Uterus (tissue), 4 donors: ENCODE measurements around the gene CBY1. TPM values are rescaled to one million over a fixed set of nuclear protein-coding genes. Genes with fewer than 3 reads are reported as not detected.
"Not testable (repeated sequence)": the region's sequence is repeated elsewhere in the genome, so short reads cannot be mapped to it uniquely, and the experiment has no call there.

Source experiments
- DNase-seq, 2 donors: peaks; one replicate each; pipeline ENCODE4 v3.0.0-alpha.2; 2019 to 2020
- H3K27ac ChIP-seq, 2 donors: fragments of 200-600 bp; sonication (generic); 1 replicate in 1 of 2; 2 replicates in 1 of 2; pipeline ENCODE4 v1.5.1; 2016 to 2018
- H3K27me3 ChIP-seq, 2 donors: fragments of 200-600 bp; sonication (generic); one replicate each; pipeline ENCODE4 v1.5.1; 2018 to 2019; ENCODE audit warnings: control low read depth in 1 of 2
- H3K36me3 ChIP-seq, 2 donors: fragments of 200-600 bp; sonication (generic); one replicate each; pipeline ENCODE4 v1.5.1; 2019; ENCODE audit warnings: control low read depth in 1 of 2
- H3K4me1 ChIP-seq, 2 donors: fragments of 200-600 bp; sonication (generic); one replicate each; pipeline ENCODE4 v1.5.1; 2018 to 2019; ENCODE audit warnings: control low read depth in 1 of 2
- H3K4me3 ChIP-seq, 2 donors: fragments of 200-600 bp; sonication (generic); 1 replicate in 1 of 2; 2 replicates in 1 of 2; pipeline ENCODE4 v1.5.1; 2018 to 2019; ENCODE audit warnings: mild to moderate bottlenecking in 1 of 2
- H3K9me3 ChIP-seq, 2 donors: fragments of 200-600 bp; sonication (generic); one replicate each; pipeline ENCODE4 v1.5.1; 2019; ENCODE audit warnings: control low read depth in 1 of 2
- CTCF ChIP-seq, 4 experiments: fragments of 200-600 bp in 2 of 4; fragments of 450-650 bp in 2 of 4; sonication (generic) in 2 of 4; IDR thresholded peaks; one replicate each; pipeline ENCODE4 v1.5.1; 2016 to 2019; ENCODE audit warnings: antibody characterized with exemption in 4 of 4, mild to moderate bottlenecking in 2 of 4, moderate library complexity in 1 of 4
- POLR2A ChIP-seq, 2 donors: fragments of 450-650 bp; IDR thresholded peaks; one replicate each; pipeline ENCODE4 v1.6.1; 2016; ENCODE audit warnings: antibody characterized with exemption in 2 of 2, mild to moderate bottlenecking in 1 of 2, moderate library complexity in 1 of 2
- intact Hi-C: fragments of 100-400 bp; cut with DNase I; formaldehyde crosslinking; loops from one replicate; pipeline ENCODE4 v1.15.1; 2023; ENCODE audit warnings: low total_unique reads
- total RNA-seq, 4 donors: library from RNA; depleted of rRNA in 3 of 4; stranded (reverse); fragments of >200 nt in 3 of 4; gene quantifications; one replicate each; pipeline versions ENCODE4 v1.1.0 to v1.2.4, GENCODE V29; 2014 to 2023
- donor health status: DM: yes; HTN: yes; CAD: no.

Gene CBY1
- total RNA-seq, 4 donors from 2014 or later = 10.5 to 42.8 (median 28.6) TPM

GRCh38 chr22:38612217-38613006 lies 44.0 kb upstream of the CBY1 start:
- Histone ChIP-seq H3K27me3 (no peaks in the 10 kb centered on the region), H3K4me1 (no peaks in the 10 kb centered on the region), H3K9me3 (no peaks in the 10 kb centered on the region), H3K36me3 (no peaks in the 10 kb centered on the region), H3K4me3 (no peak overlapping the region), H3K27ac (no peak overlapping the region)
- TF ChIP-seq POLR2A (IDR thresholded peaks at IDR 0.05) (no peak), CTCF (IDR thresholded peaks at IDR 0.05) (no peak)
- DNase-seq = no peak
- intact Hi-C loops = no loop called here

GRCh38 chr22:38613588-38613987 lies 42.9 kb upstream of the CBY1 start:
- Histone ChIP-seq H3K4me1 (no peaks in the 10 kb centered on the region), H3K4me3 (no peak overlapping the region), H3K27me3 (no peaks in the 10 kb centered on the region), H3K27ac (no peak overlapping the region), H3K36me3 (no peaks in the 10 kb centered on the region), H3K9me3 (no peaks in the 10 kb centered on the region)
- DNase-seq = no peak
- intact Hi-C loops = no loop called here
- TF ChIP-seq POLR2A (IDR thresholded peaks at IDR 0.05) (no peak), CTCF (IDR thresholded peaks at IDR 0.05) (no peak)

- no peaks in the 10 kb centered on the region for H3K27me3 ChIP-seq
- H3K9me3 ChIP-seq = no peaks in the 10 kb centered on the region
- H3K36me3 ChIP-seq = no peaks in the 10 kb centered on the region
- TF ChIP-seq CTCF (IDR thresholded peaks at IDR 0.05) (no peak), POLR2A (IDR thresholded peaks at IDR 0.05) (no peak)
- H3K27ac ChIP-seq = no peak overlapping the region
- H3K4me3 ChIP-seq = no peak overlapping the region
- H3K4me1 ChIP-seq = no peaks in the 10 kb centered on the region
- no peak for DNase-seq
- intact Hi-C loops = no loop called here
Measured at GRCh38 chr22:38614332-38615063, 41.9 kb upstream of the CBY1 start.

DNA sequence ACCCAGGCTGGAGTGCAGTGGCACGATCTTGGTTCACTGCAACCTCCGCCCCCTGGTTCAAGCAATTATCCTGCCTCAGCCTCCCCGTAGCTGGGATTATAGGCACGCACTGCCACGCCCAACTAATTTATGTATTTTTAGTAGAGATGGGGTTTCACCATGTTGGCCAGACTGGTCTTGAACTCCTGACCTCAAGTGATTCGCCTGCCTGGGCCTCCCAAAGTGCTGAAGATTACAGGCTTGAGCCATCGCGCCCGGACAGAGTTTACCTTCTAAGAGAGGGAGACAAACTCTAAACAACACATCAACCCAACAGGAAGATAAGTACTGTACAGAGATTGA lies 41.4 kb upstream of the CBY1 start:
- H3K9me3 ChIP-seq, intact Hi-C loops, H3K27ac ChIP-seq, DNase-seq, H3K36me3 ChIP-seq, H3K4me1 ChIP-seq, H3K27me3 ChIP-seq, H3K4me3 ChIP-seq: not testable (repeated sequence)

DNA sequence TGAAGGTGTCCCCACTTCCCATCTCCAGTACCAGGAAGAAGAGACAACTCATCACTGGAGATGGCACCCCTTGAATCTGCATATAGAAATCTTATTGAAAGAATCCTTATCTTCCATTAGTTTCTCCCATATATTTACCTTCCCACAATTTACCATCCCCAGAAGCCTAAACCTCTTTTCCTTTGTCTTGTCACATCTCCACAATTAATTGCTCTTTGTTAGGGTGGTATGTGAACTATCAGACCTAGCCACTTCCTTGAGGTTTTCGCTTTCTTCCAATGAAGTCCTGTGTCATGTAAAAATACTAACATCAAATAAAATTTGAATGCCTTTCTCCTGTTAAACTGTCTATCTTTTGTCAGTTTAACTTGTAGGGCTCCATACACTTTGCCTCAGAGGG lies 38.2 kb upstream of the CBY1 start:
- Histone ChIP-seq H3K4me1 (no peaks in the 10 kb centered on the region), H3K4me3 (no peak overlapping the region), H3K9me3 (no peaks in the 10 kb centered on the region), H3K27ac (no peak overlapping the region), H3K27me3 (no peaks in the 10 kb centered on the region), H3K36me3 (no peaks in the 10 kb centered on the region)
- intact Hi-C loops = no loop called here
- no peak for DNase-seq
- no peak for TF ChIP-seq POLR2A (IDR thresholded peaks at IDR 0.05)
- TF ChIP-seq CTCF (IDR thresholded peaks at IDR 0.05) = no peak
